ENCODE measurements around the gene RALGAPA2.
A peak's percentile ranks its signal among the peaks of the same experiment; 100 is the strongest.
"Not testable (repeated sequence)": the region's sequence is repeated elsewhere in the genome, so short reads cannot be mapped to it uniquely, and the experiment has no call there.

The RALGAPA2 gene

DNA sequence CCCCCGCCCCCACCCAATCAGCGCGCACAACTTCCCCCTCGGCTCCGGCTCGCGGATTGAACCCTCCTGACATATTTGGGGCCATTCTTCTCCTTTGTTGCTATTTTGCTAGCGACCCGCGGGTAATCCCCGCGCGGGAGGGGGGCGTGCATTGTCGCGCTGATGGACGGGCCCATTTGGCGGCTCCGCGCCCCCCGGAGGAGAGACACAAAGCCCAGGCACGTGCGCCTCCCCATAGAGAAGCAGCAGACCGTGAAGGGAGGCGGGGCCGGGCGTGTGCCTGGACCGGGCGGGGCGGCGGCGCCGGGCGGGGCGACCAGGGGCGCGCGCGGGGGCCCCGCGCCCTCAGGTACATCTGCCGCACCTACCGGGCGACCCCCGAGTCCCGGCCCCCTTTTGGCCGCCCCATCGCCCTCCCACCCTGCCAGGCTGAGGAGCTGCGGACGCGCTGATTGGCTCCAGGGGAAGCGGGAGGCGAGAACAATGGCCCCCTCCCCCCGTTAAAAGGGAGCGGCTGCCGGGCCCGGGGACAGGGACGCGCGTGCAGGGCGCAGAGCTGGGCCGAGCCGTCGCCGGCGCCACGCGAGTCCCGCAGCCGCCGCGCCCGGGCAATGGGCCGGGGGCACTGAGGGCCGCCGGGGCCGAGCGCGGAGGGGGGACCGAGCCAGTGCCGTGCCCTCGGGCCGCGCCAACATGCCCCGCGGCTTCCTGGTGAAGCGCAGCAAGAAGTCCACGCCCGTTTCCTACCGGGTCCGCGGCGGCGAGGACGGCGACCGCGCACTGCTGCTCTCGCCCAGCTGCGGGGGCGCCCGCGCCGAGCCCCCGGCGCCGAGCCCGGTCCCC, 344.6 kb downstream of the RALGAPA2 start, which contains the start of gene INSM1:
Gene INSM1 (plus strand): TSS at position 530 of the 843 bp plus-strand sequence. CDS start 164 bp downstream, at position 694.
- DNase-seq (ENCODE audit: low spot score), result no peak

DNA sequence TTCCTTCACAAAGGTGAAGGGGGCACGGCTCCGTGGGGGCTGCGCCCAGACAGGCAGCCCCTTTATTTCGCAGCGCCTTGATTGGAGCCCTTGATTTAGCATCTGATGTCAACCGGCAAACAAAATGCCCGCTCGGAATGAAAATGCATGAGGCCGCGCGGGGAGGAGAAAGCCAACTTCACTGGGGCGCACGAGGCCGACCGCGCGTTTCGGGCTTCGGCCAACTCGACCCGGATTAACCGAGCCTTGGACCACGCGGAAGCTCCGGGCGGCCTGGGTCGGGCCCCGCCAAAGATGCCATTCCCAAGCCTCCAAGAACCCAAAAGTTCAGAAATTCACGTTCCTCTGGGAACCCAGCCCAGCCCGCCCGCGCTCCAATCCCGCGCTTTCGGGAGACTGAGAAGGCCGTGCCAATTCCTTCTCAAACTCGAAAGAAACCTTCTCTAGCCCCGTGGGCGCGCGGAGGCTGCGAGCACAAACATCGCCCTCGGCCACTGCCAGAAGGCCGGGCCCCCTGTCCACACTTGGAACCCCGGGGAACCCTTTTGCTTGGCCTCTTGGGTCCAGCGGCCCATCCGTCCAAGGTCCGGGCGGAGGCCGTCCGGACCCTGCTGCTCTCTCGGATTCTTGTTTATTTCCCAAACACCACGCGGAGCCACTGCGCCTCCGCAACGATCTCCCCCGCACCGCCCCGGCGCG, 345.4 kb downstream of the RALGAPA2 start:
- no peak for DNase-seq (ENCODE audit: low spot score)

DNA sequence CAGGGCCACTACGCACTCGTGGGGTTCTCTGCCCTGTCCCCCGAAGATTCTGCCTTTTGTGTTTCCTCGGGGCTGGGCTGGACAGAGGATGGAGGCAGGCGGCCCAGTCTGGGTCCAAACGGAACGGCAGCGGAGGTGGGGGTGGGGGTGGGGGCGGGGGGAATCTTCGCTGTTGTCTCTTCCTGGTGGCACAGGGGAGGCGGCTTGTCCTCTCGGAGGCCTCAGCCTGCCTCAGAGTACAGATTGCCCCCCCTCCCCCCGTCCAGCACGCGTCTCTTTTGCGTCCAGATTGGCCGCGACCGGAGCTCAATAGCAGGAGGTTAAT, 345.9 kb downstream of the RALGAPA2 start:
- DNase-seq (ENCODE audit: low spot score), result no peak

DNA sequence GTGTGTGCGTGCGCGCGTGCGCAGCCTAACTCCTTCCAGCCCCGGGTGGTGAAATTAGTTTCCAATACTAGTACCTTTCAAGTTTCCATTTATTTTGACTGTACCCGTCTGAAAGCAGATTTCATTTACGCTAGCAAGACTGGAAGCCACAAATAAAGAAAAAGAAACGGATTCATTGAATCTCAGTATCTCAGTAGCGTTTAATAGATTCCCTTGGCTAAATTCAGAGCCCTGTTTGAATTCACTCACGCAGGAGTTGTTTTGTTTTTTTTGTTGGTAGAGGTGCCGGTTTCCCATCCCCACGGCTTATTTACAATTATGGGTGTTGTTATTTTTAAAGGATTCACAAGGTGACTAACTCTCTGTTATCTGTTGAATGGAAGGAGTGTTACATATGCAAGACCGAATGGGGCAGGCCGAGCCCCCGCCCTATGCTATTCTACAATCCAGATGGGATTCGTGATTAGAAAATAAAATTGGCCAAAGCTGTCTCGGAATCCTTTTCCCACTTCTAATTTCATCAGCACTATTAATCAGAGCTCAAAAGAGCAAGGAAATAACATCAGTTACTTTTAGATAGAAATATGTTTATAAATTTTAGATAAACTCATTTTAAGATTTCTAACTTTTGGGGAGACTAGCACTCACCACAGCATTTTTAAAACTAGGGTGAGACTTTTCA, 346.8 kb downstream of the RALGAPA2 start:
- no peak for DNase-seq (ENCODE audit: low spot score)

DNA sequence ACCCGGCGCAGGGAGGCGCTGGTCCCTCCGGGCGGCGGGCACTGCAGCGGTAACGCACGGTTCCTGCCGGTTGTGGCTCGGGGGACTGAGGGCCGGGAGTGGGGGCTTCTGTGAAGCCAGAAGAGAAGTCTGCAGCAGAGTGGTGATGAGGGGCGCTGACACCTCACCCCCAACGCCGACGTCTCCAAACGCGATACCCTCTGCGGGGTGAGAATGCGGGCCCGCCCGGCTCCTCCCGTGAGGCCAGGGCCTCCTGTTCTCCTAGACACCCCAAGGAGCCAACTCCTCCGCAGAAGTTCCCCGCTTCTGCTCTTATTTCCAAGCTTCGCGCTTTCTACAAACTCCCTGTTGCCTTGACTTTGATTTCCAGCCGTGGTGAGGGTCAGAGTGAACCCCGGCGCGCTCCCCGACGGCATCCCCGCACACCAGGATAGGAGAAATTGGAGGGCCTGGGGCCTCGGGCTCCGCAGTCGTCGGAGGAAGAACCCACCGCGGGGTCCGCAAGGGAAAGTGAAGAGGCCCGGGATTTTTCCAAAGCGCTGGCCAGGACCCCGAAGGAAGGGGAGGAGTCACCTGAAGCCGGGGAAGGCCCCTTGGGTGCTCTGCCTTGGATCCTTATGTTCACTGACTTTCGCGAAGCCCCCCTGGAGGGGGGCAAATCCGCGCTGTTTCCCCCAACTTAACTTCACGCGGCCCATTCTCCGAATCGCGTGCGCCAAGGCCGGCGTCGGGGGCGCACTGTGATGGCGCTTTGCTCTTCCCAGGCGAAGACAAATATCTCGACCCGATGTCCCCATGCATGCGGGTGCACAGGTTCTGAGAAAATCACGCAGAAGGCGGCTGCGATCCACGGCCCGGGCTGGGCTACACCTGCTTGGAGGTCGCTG, 347.6 kb downstream of the RALGAPA2 start:
- DNase-seq (ENCODE audit: low spot score), result no peak

DNA sequence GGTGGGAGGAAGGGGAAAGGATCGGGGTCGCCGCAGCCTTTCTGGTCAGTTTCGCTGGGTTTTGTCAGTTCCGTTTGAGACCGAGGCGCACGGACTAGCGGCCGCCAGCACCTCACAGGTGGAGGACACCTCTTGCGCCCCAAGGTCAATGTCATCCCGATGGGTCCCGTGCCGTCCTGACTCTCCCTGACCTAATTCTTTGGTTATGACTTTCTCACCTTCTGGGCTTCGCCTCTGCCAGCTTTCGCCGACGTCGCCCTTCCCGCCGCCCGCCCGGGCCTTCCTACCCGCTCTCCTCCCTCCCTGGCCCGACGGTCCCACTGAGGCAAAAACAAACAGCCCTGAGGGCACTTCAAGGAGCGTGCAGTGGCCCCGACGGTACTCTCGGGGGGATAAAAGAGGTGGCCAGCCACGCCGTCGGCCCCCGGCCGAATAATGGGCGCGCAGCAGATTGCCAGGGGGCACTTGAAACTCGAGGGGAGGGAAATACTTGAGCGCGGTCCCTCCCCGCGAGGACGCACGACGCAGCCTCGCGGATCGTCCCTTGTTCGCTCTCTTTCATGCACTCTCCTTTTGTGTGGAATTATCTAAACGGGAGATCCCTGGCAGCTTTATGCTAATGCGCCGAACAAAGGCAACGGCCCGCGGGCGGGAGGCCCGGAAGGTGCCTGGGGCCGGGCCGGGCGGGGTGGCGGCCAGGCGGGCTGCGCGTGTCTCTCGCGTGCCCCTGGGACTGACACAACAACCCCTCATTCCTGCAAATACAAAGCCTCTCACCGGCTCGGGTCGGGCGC, 348.4 kb downstream of the RALGAPA2 start:
- DNase-seq (ENCODE audit: low spot score), result no peak

DNA sequence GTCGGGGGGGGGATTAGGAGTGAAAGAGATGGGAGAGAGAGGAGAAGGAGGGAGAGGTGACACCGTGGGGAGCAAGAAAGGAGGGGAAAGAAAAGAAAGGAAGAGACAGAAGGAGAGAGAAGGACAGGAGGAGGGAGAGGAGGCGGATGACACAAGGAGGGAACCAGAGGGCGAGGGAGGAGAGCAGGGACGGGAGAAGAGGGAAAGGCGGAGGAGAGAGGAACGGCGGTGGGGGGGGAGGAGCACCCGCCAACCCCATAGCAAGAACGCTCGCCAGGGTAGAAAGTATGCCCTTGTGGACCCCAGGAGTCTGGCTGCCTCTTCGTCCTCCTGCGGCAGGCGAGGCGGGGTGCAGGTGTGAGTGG, 349.0 kb downstream of the RALGAPA2 start:
- no peak for DNase-seq (ENCODE audit: low spot score)

DNA sequence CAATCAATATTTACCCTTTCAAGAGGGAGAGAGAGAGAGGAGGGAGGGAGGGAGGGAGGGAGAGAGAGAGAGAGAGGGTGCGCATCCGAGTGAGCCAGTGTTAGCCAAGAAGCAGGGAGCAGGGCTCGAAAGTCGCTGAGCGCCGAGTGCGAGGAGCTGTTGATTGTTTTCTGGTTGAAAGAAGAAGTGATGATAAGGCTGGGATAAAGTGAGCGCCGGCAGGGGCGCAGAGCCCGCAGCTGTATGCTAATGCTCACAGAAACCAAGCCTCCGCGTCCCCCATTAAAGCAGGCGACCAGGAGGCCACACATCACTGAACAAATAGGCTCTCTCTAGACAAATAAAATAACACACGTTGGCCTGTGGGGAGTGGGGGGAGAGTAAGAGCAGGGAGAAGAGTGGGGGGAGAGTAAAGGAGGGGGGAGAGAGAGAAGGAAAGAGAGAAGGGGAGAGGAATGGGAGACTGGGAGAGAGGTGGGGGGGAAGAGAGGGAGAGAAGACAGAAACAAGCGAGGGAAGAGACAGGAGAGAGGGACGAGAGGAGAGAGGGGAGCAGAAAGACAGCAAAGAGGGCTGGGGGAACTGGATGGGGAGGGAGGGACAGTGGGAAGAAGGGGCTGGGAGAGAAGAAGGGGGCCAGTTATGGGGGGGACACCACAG, 349.5 kb downstream of the RALGAPA2 start:
- no peak for DNase-seq (ENCODE audit: low spot score)

DNA sequence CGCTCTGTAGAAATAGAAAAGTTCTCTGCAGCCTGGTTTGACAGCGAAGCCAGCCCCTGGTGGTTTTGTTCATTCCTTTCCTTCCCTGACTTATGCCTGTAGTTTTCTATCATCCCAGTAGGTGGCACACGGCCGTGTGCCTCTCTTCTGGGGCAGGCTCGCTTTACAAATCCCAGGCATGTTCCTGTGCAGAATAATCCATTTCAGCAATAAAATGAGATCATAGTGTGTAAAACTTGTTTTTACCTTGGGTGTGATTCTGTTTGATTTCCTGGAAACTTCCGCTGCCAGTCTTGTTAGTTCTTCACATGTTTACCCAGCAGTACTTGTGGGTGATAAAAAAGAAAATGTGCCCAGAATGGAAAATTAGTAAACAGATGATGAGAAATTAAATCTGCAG, 352.0 kb downstream of the RALGAPA2 start:
- peak; percentile 53 for DNase-seq (ENCODE audit: low spot score)

DNA sequence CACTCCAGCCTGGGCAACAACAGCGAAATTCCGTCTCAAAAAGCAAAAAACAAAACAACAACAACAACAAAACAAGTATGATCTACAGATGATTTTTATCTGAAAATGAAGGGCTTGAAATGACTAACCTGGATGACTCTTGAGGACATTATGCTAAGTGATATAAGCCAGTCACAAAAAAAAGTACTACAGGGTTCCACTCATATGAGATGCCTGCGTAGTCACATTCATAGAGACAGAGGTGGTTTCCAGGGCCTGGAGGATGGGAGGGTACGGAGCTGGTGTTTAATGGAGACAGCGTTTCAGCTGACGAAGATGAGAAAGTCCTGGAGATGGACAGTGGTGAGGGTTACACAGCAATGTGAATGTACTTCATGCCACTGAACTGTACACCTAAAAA, 352.8 kb downstream of the RALGAPA2 start:
- no peak for DNase-seq (ENCODE audit: low spot score)

DNA sequence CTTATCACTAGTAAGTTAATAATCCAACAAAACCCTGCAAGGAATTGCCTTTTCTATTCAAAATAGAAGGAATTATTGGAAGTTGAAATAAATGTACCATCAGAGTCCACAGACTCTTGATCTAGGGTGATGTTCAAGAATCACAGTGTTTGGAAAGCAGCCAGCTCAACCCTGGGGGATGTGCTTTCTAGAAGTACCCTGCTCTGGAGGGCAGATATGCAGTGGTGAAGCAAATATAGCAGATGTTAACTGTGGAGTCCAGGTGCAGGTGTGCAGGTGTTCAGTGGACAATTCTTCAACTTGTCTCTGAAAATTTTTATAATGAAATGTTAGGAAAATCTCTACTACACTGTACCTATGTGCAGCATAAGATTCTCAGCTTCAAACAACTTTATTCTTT, 353.6 kb downstream of the RALGAPA2 start:
- DNase-seq (ENCODE audit: low spot score), result no peak

DNA sequence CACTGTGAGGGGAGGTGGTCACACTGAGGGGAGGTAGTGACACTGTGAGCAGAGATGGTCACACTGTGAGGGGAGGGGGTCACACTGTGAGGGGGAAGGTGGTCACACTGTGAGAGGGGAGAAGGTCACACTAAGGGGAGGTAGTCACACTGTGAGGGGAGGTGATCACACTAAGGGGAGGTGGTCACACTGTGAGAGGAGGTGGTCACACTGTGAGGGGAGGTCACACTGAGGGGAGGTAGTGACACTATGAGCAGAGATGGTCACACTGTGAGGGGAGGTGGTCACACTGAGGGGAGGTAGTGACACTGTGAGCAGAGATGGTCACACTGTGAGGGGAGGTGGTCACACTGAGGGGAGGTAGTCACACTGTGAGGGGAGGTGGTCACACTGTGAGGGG, 356.9 kb downstream of the RALGAPA2 start:
- not testable (repeated sequence) for DNase-seq (ENCODE audit: low spot score)

DNA sequence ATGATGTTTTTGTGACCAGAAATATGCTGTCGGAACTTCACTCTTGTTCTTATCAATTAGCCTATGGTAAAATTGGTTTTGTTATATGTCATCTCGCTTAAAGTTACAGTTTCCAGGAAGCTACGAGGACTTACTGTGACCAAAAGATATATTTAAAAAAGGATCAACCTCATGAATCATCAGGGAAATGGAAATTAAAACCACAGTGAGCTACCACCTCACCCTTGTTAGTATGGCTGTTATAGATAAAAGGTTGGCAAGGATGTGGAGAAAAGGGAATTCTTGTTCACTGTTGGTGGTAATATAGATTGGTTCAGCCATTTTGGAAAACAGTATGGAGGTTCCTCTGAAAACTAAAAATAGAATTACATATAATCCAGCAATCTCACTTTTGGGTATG, 358.9 kb downstream of the RALGAPA2 start:
- no peak for DNase-seq (ENCODE audit: low spot score)

DNA sequence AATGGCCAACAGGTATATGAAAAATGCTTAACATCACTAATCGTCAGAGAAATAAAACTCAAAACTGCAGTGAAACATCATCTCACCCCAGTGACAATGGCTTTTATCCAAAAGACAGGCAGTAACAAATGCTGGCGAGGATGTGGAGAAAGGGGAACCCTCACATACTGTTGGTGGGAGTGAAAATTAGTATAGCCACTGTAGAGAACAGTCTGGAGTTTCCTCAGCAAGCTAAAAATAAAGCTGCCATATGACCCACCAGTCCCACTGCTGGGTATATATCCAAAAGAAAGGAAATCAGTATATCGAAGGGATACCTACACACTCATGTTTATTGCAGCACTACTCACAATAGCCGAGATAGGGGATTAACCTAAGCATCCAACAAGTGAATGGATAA, 368.0 kb downstream of the RALGAPA2 start:
- no peak for DNase-seq (ENCODE audit: low spot score)

DNA sequence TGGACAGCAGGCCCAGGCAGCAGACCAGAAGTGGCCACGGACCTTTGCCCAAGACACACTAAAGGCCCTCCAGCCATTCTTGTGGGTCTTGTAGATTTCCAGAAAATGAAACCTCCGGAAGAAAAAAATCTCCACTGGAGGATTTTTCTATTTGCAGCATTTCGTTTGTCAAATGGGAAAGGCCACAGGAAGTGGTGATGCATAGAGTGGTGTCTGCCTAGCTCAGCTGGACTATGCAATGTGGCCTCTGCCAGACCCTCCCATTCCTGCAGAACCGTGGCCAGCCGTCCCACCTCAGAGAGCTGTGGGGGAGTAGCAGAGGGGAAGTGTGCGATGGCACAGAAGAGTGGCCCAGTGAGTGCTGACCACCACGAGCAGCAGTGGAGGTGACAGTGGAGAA, 368.5 kb downstream of the RALGAPA2 start:
- DNase-seq (ENCODE audit: low spot score), result no peak
